GM20431 (cell line): Measurements from ENCODE around the gene ELAPOR1.

Experiments
- in situ Hi-C: fragments of 300-500 bp; cut with MseI, MboI; formaldehyde crosslinking; loops from one replicate; pipeline ENCODE4 v1.15.0; 2020; ENCODE audit warnings: low sequenced_read_pairs; ENCODE audit not compliant: unreplicated experiment

The ELAPOR1 gene

GRCh38 chr1:109113590-109114341 lies at the start of gene ELAPOR1:
Gene ELAPOR1, plus strand, starts transcription at chr1:109114115. Its CDS starts 69 bp downstream, at chr1:109114184.
- in situ Hi-C loops, result no loop called here

GRCh38 chr1:109065137-109065536 lies 48.8 kb upstream of the ELAPOR1 start:
- in situ Hi-C loops, result no loop called here

GRCh38 chr1:109067883-109068282 lies 46.0 kb upstream of the ELAPOR1 start:
- in situ Hi-C loops, result no loop called here

- in situ Hi-C loops, result no loop called here
Measured at GRCh38 chr1:109069294-109069693, 44.6 kb upstream of the ELAPOR1 start.

- in situ Hi-C loops, result no loop called here
Measured at GRCh38 chr1:109075531-109076490, 38.1 kb upstream of the ELAPOR1 start, which contains the start of gene TAF13. Gene TAF13, minus strand, starts transcription at chr1:109076003. Its CDS starts 56 bp downstream, at chr1:109075947.

- in situ Hi-C loops, result no loop called here
Measured at GRCh38 chr1:109078317-109078716, 35.6 kb upstream of the ELAPOR1 start.

GRCh38 chr1:109079240-109079622 lies 34.7 kb upstream of the ELAPOR1 start:
- in situ Hi-C loops, result no loop called here

GRCh38 chr1:109080441-109081082 lies 33.4 kb upstream of the ELAPOR1 start:
- in situ Hi-C loops, result no loop called here

GRCh38 chr1:109083501-109083900 lies 30.4 kb upstream of the ELAPOR1 start:
- in situ Hi-C loops, result no loop called here

GRCh38 chr1:109083923-109084322 lies 30.0 kb upstream of the ELAPOR1 start:
- in situ Hi-C loops, result no loop called here

- in situ Hi-C loops, result no loop called here
Measured at GRCh38 chr1:109084563-109085517, 29.1 kb upstream of the ELAPOR1 start.

GRCh38 chr1:109089242-109090015 lies 24.5 kb upstream of the ELAPOR1 start:
- in situ Hi-C loops, result no loop called here

GRCh38 chr1:109090196-109091077 lies 23.5 kb upstream of the ELAPOR1 start, which contains the start of gene TMEM167B:
Gene TMEM167B, plus strand, starts transcription at chr1:109090764. Its CDS starts 109 bp downstream, at chr1:109090873.
- in situ Hi-C loops, result no loop called here

- in situ Hi-C loops, result no loop called here
Measured at GRCh38 chr1:109091078-109091838, 22.7 kb upstream of the ELAPOR1 start.

- in situ Hi-C loops, result no loop called here
Measured at GRCh38 chr1:109091839-109092193, 22.1 kb upstream of the ELAPOR1 start.

GRCh38 chr1:109094377-109094803 lies 19.5 kb upstream of the ELAPOR1 start:
- in situ Hi-C loops, result no loop called here

GRCh38 chr1:109094871-109095270 lies 19.0 kb upstream of the ELAPOR1 start:
- in situ Hi-C loops, result no loop called here
